ENCODE data around the gene BCAM. TPM values are rescaled to one million over a fixed set of nuclear protein-coding genes. Genes with fewer than 3 reads are reported as not detected.

The BCAM gene
- total RNA-seq, 1 experiment from 2014 or later: 73.0 TPM

DNA sequence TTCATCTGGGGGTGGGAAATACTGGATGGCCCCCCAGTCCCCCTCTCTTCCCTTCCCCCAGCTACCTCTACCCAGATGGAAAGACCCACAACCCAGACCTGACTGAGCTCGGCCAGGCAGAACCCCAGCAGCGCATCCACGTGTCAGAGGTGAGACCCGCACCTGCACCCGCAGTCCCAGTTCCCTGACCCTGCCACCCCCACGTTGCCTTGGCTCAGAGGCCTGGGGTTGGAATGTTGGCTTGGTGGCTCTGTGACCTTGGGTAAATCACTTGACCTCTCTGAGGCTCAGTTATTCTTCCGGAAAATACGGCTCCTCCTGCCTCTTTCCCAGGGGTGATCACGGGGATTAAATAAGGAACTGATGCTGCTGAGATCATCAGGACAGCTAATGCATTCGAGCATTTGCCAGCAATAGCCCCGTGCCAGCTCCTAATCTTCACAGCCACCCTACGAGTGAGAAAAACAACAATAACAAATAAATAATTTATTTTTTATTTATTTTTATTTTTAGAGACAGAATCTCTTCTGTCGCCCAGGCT lies 18.9 kb upstream of the BCAM start:
- no peaks in the 10 kb centered on the region for H3K79me1 ChIP-seq (ENCODE audit: insufficient read depth, low read depth, low read length, poor library complexity, severe bottlenecking)
- no peak overlapping the region for H3K27ac ChIP-seq (ENCODE audit: insufficient read length, low read depth, low read length)
- no peaks in the 10 kb centered on the region for H3K79me2 ChIP-seq (ENCODE audit: insufficient read depth, low read length)
- H3K14ac ChIP-seq (ENCODE audit: insufficient read depth, low read length): no peak overlapping the region
- Mint-ChIP-seq H3K27ac (no peak overlapping the region), H3K4me3 (no peak overlapping the region), H3K4me1 (no peaks in the 10 kb centered on the region), H3K36me3 (ENCODE audit: insufficient read depth in 1 of 3, low read depth in 3 of 3) (peaks cover 9 to 70% (median 46%) of the 10 kb centered on the region in 3 experiments; a peak in 6 of 7 replicates), H3K9me3 (no peaks in the 10 kb centered on the region), H3K27me3 (ENCODE audit: low read depth) (no peaks in the 10 kb centered on the region)
- no peak overlapping the region for H2BK120ac ChIP-seq (ENCODE audit: low read depth, low read length, poor library complexity, severe bottlenecking)
- no peak overlapping the region for H3K9ac ChIP-seq (ENCODE audit: extremely low read depth, insufficient read length, low read length)
- H3K9me3 ChIP-seq (ENCODE audit: control insufficient read depth, low read depth, low read length): no peaks in the 10 kb centered on the region
- no peak for DNase-seq
- no peak overlapping the region for H2BK20ac ChIP-seq (ENCODE audit: low read depth, low read length, poor library complexity, severe bottlenecking)
- H3K4ac ChIP-seq (ENCODE audit: low read depth, low read length): no peak overlapping the region
- H2AFZ ChIP-seq (ENCODE audit: low read length): no peak overlapping the region
- H3K18ac ChIP-seq (ENCODE audit: insufficient read length, low read depth, low read length): no peak overlapping the region
- H2BK15ac ChIP-seq (ENCODE audit: low read depth, low read length): no peak overlapping the region
- H2BK12ac ChIP-seq (ENCODE audit: insufficient read length, low read depth, low read length): no peak overlapping the region
- H4K5ac ChIP-seq (ENCODE audit: insufficient read length, low read depth, low read length): no peak overlapping the region
- H3T11ph ChIP-seq (ENCODE audit: low read length): no peak overlapping the region
- no peak overlapping the region for H3K4me2 ChIP-seq (ENCODE audit: insufficient read depth, insufficient read length, low read length)
- H4K20me1 ChIP-seq (ENCODE audit: control insufficient read depth, insufficient read depth, insufficient read length): no peaks in the 10 kb centered on the region
- no peak overlapping the region for H3K23ac ChIP-seq (ENCODE audit: insufficient read length, low read depth, low read length)
- no peak overlapping the region for H4K91ac ChIP-seq (ENCODE audit: insufficient read length, low read depth, low read length)
- no peaks in the 10 kb centered on the region for H3K4me1 ChIP-seq (ENCODE audit: insufficient read depth, low read length)
- no peak overlapping the region for H2AK5ac ChIP-seq (ENCODE audit: insufficient read length, low read length)
- TF ChIP-seq, protein P1, sequence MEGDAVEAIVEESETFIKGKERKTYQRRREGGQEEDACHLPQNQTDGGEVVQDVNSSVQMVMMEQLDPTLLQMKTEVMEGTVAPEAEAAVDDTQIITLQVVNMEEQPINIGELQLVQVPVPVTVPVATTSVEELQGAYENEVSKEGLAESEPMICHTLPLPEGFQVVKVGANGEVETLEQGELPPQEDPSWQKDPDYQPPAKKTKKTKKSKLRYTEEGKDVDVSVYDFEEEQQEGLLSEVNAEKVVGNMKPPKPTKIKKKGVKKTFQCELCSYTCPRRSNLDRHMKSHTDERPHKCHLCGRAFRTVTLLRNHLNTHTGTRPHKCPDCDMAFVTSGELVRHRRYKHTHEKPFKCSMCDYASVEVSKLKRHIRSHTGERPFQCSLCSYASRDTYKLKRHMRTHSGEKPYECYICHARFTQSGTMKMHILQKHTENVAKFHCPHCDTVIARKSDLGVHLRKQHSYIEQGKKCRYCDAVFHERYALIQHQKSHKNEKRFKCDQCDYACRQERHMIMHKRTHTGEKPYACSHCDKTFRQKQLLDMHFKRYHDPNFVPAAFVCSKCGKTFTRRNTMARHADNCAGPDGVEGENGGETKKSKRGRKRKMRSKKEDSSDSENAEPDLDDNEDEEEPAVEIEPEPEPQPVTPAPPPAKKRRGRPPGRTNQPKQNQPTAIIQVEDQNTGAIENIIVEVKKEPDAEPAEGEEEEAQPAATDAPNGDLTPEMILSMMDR (conservative IDR thresholded peaks at IDR 0.05): no peak
- no peaks in the 10 kb centered on the region for H3K23me2 ChIP-seq (ENCODE audit: insufficient read length, low read depth, low read length, poor library complexity, severe bottlenecking)
- no peaks in the 10 kb centered on the region for H3K27me3 ChIP-seq (ENCODE audit: insufficient read depth, low read length)
- no peak overlapping the region for H3K56ac ChIP-seq (ENCODE audit: insufficient read length, low read depth, low read length)
- no peak overlapping the region for H2BK5ac ChIP-seq (ENCODE audit: insufficient read length, low read length)
- no peak overlapping the region for H4K8ac ChIP-seq (replicated peaks; ENCODE audit: insufficient read length, low read depth, low read length)
- WGBS (ENCODE audit: extremely low coverage, insufficient read length, low lambda C conversion rate): no CpG with 5 or more reads among the region's 13 CpGs

All from H9 (cell line).